ENCODE measurements around the gene IP6K3. TPM values are rescaled to one million over a fixed set of nuclear protein-coding genes. Genes with fewer than 3 reads are reported as not detected.

Gene IP6K3
- total RNA-seq, 1 donor, result under 0.01 TPM

DNA sequence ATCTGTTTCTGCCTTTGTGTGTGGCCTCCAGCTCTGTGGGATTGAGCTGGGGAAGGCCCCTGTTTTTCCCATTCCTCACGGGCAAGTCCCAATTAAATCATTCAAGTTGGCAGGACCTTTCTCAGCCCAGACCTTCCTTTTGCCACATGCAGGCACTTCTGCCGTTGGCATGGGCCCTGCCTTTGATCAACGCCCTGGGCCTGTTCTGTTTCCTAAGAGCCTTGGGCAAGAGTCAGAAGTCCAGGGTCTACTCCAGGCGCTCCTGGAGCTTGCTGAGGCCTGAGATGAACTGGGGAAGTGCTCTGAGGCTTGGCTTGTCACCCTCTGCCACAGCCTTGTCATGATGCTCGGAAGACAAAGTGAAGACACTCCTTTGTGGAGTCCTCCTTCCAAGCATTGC lies 7.1 kb downstream of the IP6K3 start:
- no peaks in the 10 kb centered on the region for H3K4me1 ChIP-seq (ENCODE audit: insufficient read depth, low read length)
- TF ChIP-seq CTCF (IDR thresholded peaks at IDR 0.05; ENCODE audit: extremely low read depth, low read depth, low read length), result no peak
- no peak overlapping the region for H2AFZ ChIP-seq (ENCODE audit: low read length)
- no peak overlapping the region for H3K4me3 ChIP-seq (ENCODE audit: insufficient read depth, low read length)
- no peak overlapping the region for H3K27ac ChIP-seq (ENCODE audit: low read depth, low read length)
- H4K20me1 ChIP-seq (ENCODE audit: insufficient read depth, low read length), result no peaks in the 10 kb centered on the region
- no peaks in the 10 kb centered on the region for H3K9me3 ChIP-seq (ENCODE audit: low read depth, low read length)
- no peaks in the 10 kb centered on the region for H3K36me3 ChIP-seq (ENCODE audit: insufficient read depth, low read length)
- H3K79me2 ChIP-seq (ENCODE audit: insufficient read depth, low read length), result no peaks in the 10 kb centered on the region
- peaks cover 6% of the 10 kb centered on the region for H3K27me3 ChIP-seq (ENCODE audit: insufficient read depth, low read length)
- H3K4me2 ChIP-seq (ENCODE audit: insufficient read depth, low read length), result no peak overlapping the region
- no peak for DNase-seq (ENCODE audit: insufficient read length, low spot score, missing footprints)

DNA sequence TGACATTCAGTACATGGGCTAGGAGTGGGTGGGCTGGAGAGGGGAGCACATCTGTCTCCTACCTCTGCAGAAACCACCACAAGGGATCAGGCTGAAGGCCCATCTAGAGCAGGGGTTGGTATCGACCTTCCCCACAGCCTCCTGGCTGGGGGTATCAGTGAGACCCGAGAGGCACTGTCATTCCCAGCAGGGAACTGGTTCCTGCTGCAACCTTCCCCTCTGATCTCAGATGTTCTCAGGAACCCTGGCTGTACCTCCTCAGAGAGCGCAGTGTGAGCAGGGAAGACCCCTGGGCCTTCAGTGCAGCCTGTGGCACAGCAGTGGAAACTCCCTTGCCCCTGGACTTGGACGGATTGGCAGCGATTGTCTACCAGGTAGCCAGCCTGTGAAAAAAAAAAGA lies 7.8 kb downstream of the IP6K3 start:
- no peak for DNase-seq (ENCODE audit: insufficient read length, low spot score, missing footprints)
- no peak for TF ChIP-seq CTCF (IDR thresholded peaks at IDR 0.05; ENCODE audit: extremely low read depth, low read depth, low read length)
- no peak overlapping the region for H3K27ac ChIP-seq (ENCODE audit: low read depth, low read length)
- H3K4me2 ChIP-seq (ENCODE audit: insufficient read depth, low read length), result no peak overlapping the region
- no peak overlapping the region for H2AFZ ChIP-seq (ENCODE audit: low read length)
- no peaks in the 10 kb centered on the region for H3K36me3 ChIP-seq (ENCODE audit: insufficient read depth, low read length)
- no peaks in the 10 kb centered on the region for H3K4me1 ChIP-seq (ENCODE audit: insufficient read depth, low read length)
- H3K79me2 ChIP-seq (ENCODE audit: insufficient read depth, low read length), result no peaks in the 10 kb centered on the region
- H3K27me3 ChIP-seq (ENCODE audit: insufficient read depth, low read length), result peaks cover 6% of the 10 kb centered on the region
- no peaks in the 10 kb centered on the region for H3K9me3 ChIP-seq (ENCODE audit: low read depth, low read length)
- no peak overlapping the region for H3K4me3 ChIP-seq (ENCODE audit: insufficient read depth, low read length)
- no peaks in the 10 kb centered on the region for H4K20me1 ChIP-seq (ENCODE audit: insufficient read depth, low read length)

GRCh38 chr6:33738153-33738552 lies 8.6 kb downstream of the IP6K3 start:
- no peak overlapping the region for H3K4me3 ChIP-seq (ENCODE audit: insufficient read depth, low read length)
- TF ChIP-seq CTCF (IDR thresholded peaks at IDR 0.05; ENCODE audit: extremely low read depth, low read depth, low read length), result no peak
- H3K27me3 ChIP-seq (ENCODE audit: insufficient read depth, low read length), result peaks cover 5% of the 10 kb centered on the region
- no peaks in the 10 kb centered on the region for H3K36me3 ChIP-seq (ENCODE audit: insufficient read depth, low read length)
- no peaks in the 10 kb centered on the region for H3K79me2 ChIP-seq (ENCODE audit: insufficient read depth, low read length)
- no peaks in the 10 kb centered on the region for H3K4me1 ChIP-seq (ENCODE audit: insufficient read depth, low read length)
- no peak for DNase-seq (ENCODE audit: insufficient read length, low spot score, missing footprints)
- H4K20me1 ChIP-seq (ENCODE audit: insufficient read depth, low read length), result no peaks in the 10 kb centered on the region
- H3K27ac ChIP-seq (ENCODE audit: low read depth, low read length), result no peak overlapping the region
- no peak overlapping the region for H3K4me2 ChIP-seq (ENCODE audit: insufficient read depth, low read length)
- no peak overlapping the region for H2AFZ ChIP-seq (ENCODE audit: low read length)
- no peaks in the 10 kb centered on the region for H3K9me3 ChIP-seq (ENCODE audit: low read depth, low read length)

- Histone ChIP-seq H3K36me3 (ENCODE audit: insufficient read depth, low read length) (no peaks in the 10 kb centered on the region), H3K4me2 (ENCODE audit: insufficient read depth, low read length) (no peak overlapping the region), H3K9me3 (ENCODE audit: low read depth, low read length) (no peaks in the 10 kb centered on the region), H2AFZ (ENCODE audit: low read length) (no peak overlapping the region), H3K4me1 (ENCODE audit: insufficient read depth, low read length) (no peaks in the 10 kb centered on the region), H3K4me3 (ENCODE audit: insufficient read depth, low read length) (no peak overlapping the region), H3K27ac (ENCODE audit: low read depth, low read length) (no peak overlapping the region), H4K20me1 (ENCODE audit: insufficient read depth, low read length) (no peaks in the 10 kb centered on the region), H3K27me3 (ENCODE audit: insufficient read depth, low read length) (no peaks in the 10 kb centered on the region), H3K79me2 (ENCODE audit: insufficient read depth, low read length) (no peaks in the 10 kb centered on the region)
- TF ChIP-seq CTCF (IDR thresholded peaks at IDR 0.05; ENCODE audit: extremely low read depth, low read depth, low read length), result no peak
- no peak for DNase-seq (ENCODE audit: insufficient read length, low spot score, missing footprints)
These were observed 9.3 kb downstream of the IP6K3 start for GRCh38 chr6:33737267-33738026.

All from osteoblast (primary cell).